B cell (primary cell): ENCODE results near the gene ZSWIM2. TPM values are rescaled to one million over a fixed set of nuclear protein-coding genes. Genes with fewer than 3 reads are reported as not detected.

Source experiments
- ATAC-seq: fragments of 200-7000 bp; cut with Tn5 transposase; one replicate; pipeline ENCODE4 v1.10.0; 2021; ENCODE audit warnings: low read depth, mild to moderate bottlenecking, moderate number of reproducible peaks, moderate library complexity
- CTCF ChIA-PET: fragments of 350-600 bp; sonication (Branson Sonifier 250); formaldehyde crosslinking; loops from one replicate; lab custom pipeline; 2021; ENCODE audit warnings: antibody characterized with exemption, inconsistent platforms; lab: Charles Lee
- POLR2A ChIA-PET: fragments of 350-600 bp; sonication (Branson Sonifier 250); formaldehyde crosslinking; loops from one replicate; lab custom pipeline; 2021; ENCODE audit warnings: antibody characterized with exemption; lab: Charles Lee
- DNase-seq: peaks from one replicate; pipeline ENCODE4 v3.0.0; 2013
- H2AFZ ChIP-seq: 2 replicates; pipeline ENCODE4 v1.6.1; 2012; ENCODE audit warnings: mild to moderate bottlenecking, low read depth, low read length; ENCODE audit not compliant: insufficient read depth, poor library complexity, severe bottlenecking
- H3K27ac ChIP-seq, 2 donors: 1 replicate in 1 of 2; 2 replicates in 1 of 2; pipeline ENCODE4 v1.5.1; 2012 to 2013; ENCODE audit warnings: low read length in 2 of 2, mild to moderate bottlenecking in 2 of 2, moderate library complexity in 1 of 2
- H3K27me3 ChIP-seq, 4 experiments: fragments of 200-600 bp in 1 of 4; sonication (generic) in 1 of 4; replicated peaks in 1 of 4; 1 replicate in 2 of 4; 2 replicates in 2 of 4; pipeline versions ENCODE4 v1.6.1 to v1.7.0; 2013 to 2016; ENCODE audit warnings: low read length in 3 of 4, mild to moderate bottlenecking in 2 of 4, mixed read lengths in 1 of 4, moderate library complexity in 1 of 4; ENCODE audit not compliant: insufficient read depth in 4 of 4, control insufficient read depth in 3 of 4; ENCODE audit errors: control extremely low read depth in 1 of 4
- H3K36me3 ChIP-seq, 2 experiments: replicated peaks in 1 of 2; 1 replicate in 1 of 2; 2 replicates in 1 of 2; pipeline versions ENCODE4 v1.6.1 to v1.7.1; 2013; ENCODE audit warnings: low read length in 1 of 2; ENCODE audit not compliant: insufficient read depth in 2 of 2, control insufficient read depth in 1 of 2; ENCODE audit errors: control extremely low read depth in 1 of 2, extremely low read depth in 1 of 2
- H3K4me1 ChIP-seq, 2 donors: fragments of 200-600 bp in 1 of 2; sonication (generic) in 1 of 2; 1 replicate in 1 of 2; 2 replicates in 1 of 2; pipeline versions ENCODE4 v1.5.1 to v1.6.1; 2013 to 2017; ENCODE audit warnings: low read length in 2 of 2; ENCODE audit not compliant: control insufficient read depth in 2 of 2, insufficient read depth in 2 of 2
- H3K4me2 ChIP-seq: replicated peaks from 2 replicates; pipeline ENCODE3; 2012; ENCODE audit warnings: mild to moderate bottlenecking, low read depth, low read length; ENCODE audit not compliant: poor library complexity, severe bottlenecking
- H3K4me3 ChIP-seq, 5 experiments: fragments of 200-600 bp in 1 of 5; sonication (generic) in 1 of 5; 1 replicate in 3 of 5; 2 replicates in 2 of 5; pipeline versions ENCODE4 v1.5.1 to v1.7.0; 2011 to 2016; ENCODE audit warnings: low read length in 4 of 5, mild to moderate bottlenecking in 4 of 5, low read depth in 2 of 5, control low read depth in 1 of 5, moderate library complexity in 1 of 5; ENCODE audit not compliant: insufficient read depth in 1 of 5; ENCODE audit errors: control extremely low read depth in 1 of 5, extremely low read depth in 1 of 5
- H3K79me2 ChIP-seq: fragments of 200-600 bp; sonication (generic); one replicate; pipeline ENCODE4 v1.6.0; 2016; ENCODE audit warnings: low read length; ENCODE audit not compliant: control insufficient read depth, insufficient read depth
- H3K9ac ChIP-seq: fragments of 200-600 bp; sonication (generic); 2 replicates; pipeline ENCODE4 v1.6.1; 2017; ENCODE audit warnings: mild to moderate bottlenecking, low read length, moderate library complexity
- H3K9me3 ChIP-seq, 3 donors: one replicate each; pipeline versions ENCODE4 v1.6.1 to v1.7.1; 2013; ENCODE audit warnings: low read length in 2 of 3; ENCODE audit not compliant: control insufficient read depth in 2 of 3, insufficient read depth in 1 of 3; ENCODE audit errors: control extremely low read depth in 1 of 3
- H4K20me1 ChIP-seq: 2 replicates; pipeline ENCODE4 v1.6.0; 2012; ENCODE audit warnings: mild to moderate bottlenecking, low read length; ENCODE audit not compliant: insufficient read depth, control insufficient read depth, poor library complexity, severe bottlenecking
- H3K27ac Mint-ChIP-seq: one replicate; pipeline ENCODE4 v1.8.0; 2021; ENCODE audit warnings: mixed read lengths
- H3K27me3 Mint-ChIP-seq: one replicate; pipeline ENCODE4 v1.8.0; 2021; ENCODE audit warnings: mixed read lengths
- H3K4me1 Mint-ChIP-seq: one replicate; pipeline ENCODE4 v1.8.0; 2021; ENCODE audit warnings: mixed read lengths
- H3K4me3 Mint-ChIP-seq: one replicate; pipeline ENCODE4 v1.8.0; 2021; ENCODE audit warnings: mixed read lengths
- H3K9me3 Mint-ChIP-seq: one replicate; pipeline ENCODE4 v1.8.0; 2022; ENCODE audit warnings: mixed read lengths; ENCODE audit not compliant: insufficient read depth
- EZH2 ChIP-seq: IDR thresholded peaks from 2 replicates; pipeline ENCODE4 v1.6.1; 2012; ENCODE audit warnings: borderline replicate concordance, low read depth, mild to moderate bottlenecking, moderate library complexity, low read length; ENCODE audit not compliant: insufficient read depth, poor library complexity, severe bottlenecking
- WGBS: methylation state at CpG from one replicate; pipeline ENCODE4 v1.1.5; 2013; ENCODE audit warnings: missing lambda C conversion rate; ENCODE audit not compliant: insufficient coverage; 5-methylcytosine and 5-hydroxymethylcytosine counted together
- intact Hi-C: fragments of 100-400 bp; cut with micrococcal nuclease; formaldehyde crosslinking; loops from one replicate; pipeline ENCODE4 v1.10.0; 2022
- polyA plus RNA-seq: library from polyadenylated mRNA; depleted of rRNA; stranded (reverse); fragments of >200 nt; gene quantifications from 2 replicates; pipeline ENCODE4 v1.2.3, GENCODE V29; 2012
- total RNA-seq, 2 donors: library from RNA; stranded (reverse); fragments of 120-200 nt in 1 of 2; gene quantifications; 1 replicate in 1 of 2; 2 replicates in 1 of 2; pipeline versions ENCODE4 v1.2.3 to v1.2.4, GENCODE V29; 2013 to 2022
- TF ChIP-seq, protein P1 (sequence below): fragments of 200-600 bp; IDR thresholded peaks from one replicate; pipeline ENCODE4 v1.8.0; 2022; ENCODE audit warnings: antibody characterized with exemption, mild to moderate bottlenecking

The ZSWIM2 gene
- total and polyA plus RNA-seq, 2 donors (not counting 1 experiment from before 2014, with no cell fraction given): not detected

DNA sequence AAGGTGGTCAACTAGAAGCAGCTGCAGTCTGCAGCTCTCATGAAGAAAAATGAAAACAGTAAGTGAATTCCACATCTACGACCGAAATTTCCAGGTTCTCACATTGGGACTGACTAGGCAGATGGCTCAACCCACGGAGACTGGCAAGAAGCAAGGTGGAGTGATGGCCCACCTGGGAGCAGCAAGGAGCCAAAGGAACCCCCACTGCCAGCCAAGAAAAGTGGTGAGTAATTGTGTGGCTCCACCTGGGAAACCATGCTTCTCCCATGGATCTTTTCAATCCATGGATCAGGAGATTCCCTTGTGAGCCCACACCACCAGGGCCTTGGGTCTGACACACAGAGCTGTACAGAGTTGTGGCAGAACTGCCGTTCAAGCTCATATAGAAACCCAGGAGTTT is 64.0 kb downstream of the ZSWIM2 start:
- Histone ChIP-seq H3K4me1 (no peaks in the 10 kb centered on the region), H3K9me3 (peaks cover 0 to 16% (median 1%) of the 10 kb centered on the region in 3 donors), H3K36me3 (no peaks in the 10 kb centered on the region), H3K79me2 (no peaks in the 10 kb centered on the region), H3K9ac (no peak overlapping the region), H3K4me3 (no peak overlapping the region), H4K20me1 (no peaks in the 10 kb centered on the region), H3K4me2 (no peak overlapping the region), H3K27me3 (no peaks in the 10 kb centered on the region), H3K27ac (no peak overlapping the region), H2AFZ (no peak overlapping the region)
- no peak for ATAC-seq
- no peaks in the 10 kb centered on the region for H3K27me3 Mint-ChIP-seq
- DNase-seq: no peak
- H3K4me3 Mint-ChIP-seq: no peak overlapping the region
- ChIA-PET CTCF (no interaction called here), POLR2A (no interaction called here)
- no peaks in the 10 kb centered on the region for H3K4me1 Mint-ChIP-seq
- TF ChIP-seq, protein P1, sequence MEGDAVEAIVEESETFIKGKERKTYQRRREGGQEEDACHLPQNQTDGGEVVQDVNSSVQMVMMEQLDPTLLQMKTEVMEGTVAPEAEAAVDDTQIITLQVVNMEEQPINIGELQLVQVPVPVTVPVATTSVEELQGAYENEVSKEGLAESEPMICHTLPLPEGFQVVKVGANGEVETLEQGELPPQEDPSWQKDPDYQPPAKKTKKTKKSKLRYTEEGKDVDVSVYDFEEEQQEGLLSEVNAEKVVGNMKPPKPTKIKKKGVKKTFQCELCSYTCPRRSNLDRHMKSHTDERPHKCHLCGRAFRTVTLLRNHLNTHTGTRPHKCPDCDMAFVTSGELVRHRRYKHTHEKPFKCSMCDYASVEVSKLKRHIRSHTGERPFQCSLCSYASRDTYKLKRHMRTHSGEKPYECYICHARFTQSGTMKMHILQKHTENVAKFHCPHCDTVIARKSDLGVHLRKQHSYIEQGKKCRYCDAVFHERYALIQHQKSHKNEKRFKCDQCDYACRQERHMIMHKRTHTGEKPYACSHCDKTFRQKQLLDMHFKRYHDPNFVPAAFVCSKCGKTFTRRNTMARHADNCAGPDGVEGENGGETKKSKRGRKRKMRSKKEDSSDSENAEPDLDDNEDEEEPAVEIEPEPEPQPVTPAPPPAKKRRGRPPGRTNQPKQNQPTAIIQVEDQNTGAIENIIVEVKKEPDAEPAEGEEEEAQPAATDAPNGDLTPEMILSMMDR: no peak
- no peak for TF ChIP-seq EZH2
- H3K27ac Mint-ChIP-seq: no peak overlapping the region
- intact Hi-C loops: no loop called here
- peaks cover 8% of the 10 kb centered on the region for H3K9me3 Mint-ChIP-seq
- WGBS: 92% methylated on average over 4 of the region's 4 CpGs

DNA sequence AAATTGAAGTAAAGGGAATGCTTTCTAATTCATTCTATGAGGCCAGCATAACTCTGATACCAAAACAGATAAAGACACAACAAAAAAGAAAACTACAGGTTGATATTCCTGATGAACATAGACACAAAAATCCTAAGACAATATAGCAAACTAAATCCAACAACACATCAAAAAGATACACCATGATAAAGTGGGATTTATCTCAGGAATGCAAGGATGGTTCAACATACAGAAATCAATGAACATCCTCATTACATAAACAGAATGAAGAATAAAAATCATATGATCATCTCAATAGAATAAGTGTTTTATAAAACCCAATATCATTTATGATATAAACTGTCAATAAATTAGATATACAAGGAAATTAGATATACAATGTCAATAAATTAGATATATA is 65.7 kb downstream of the ZSWIM2 start:
- H2AFZ ChIP-seq: no peak overlapping the region
- H3K27ac ChIP-seq: no peak overlapping the region
- no peak overlapping the region for H3K9ac ChIP-seq
- Mint-ChIP-seq H3K9me3 (peaks cover 9% of the 10 kb centered on the region), H3K27me3 (no peaks in the 10 kb centered on the region), H3K4me3 (no peak overlapping the region), H3K27ac (no peak overlapping the region), H3K4me1 (no peaks in the 10 kb centered on the region)
- no peaks in the 10 kb centered on the region for H3K36me3 ChIP-seq
- H4K20me1 ChIP-seq: no peaks in the 10 kb centered on the region
- H3K4me2 ChIP-seq: no peak overlapping the region
- H3K9me3 ChIP-seq: peaks cover 0 to 21% (median 1%) of the 10 kb centered on the region in 3 donors
- TF ChIP-seq EZH2: no peak
- TF ChIP-seq, protein P1: no peak
- H3K4me1 ChIP-seq: no peaks in the 10 kb centered on the region
- POLR2A ChIA-PET: no interaction called here
- CTCF ChIA-PET: no interaction called here
- no peak for ATAC-seq
- no peaks in the 10 kb centered on the region for H3K79me2 ChIP-seq
- no peaks in the 10 kb centered on the region for H3K27me3 ChIP-seq
- H3K4me3 ChIP-seq: no peak overlapping the region
- intact Hi-C loops: no loop called here
- no peak for DNase-seq
